Inflammatory macrophage treated with lipopolysaccharide for 4 hours (primary cell): Measurements from ENCODE around the gene FHOD1.
A peak's percentile ranks its signal among the peaks of the same experiment; 100 is the strongest.

ENCODE experiments used
- DNase-seq: peaks from one replicate; pipeline ENCODE4 v3.0.0-alpha.2; 2020

Gene FHOD1

GRCh38 chr16:67188323-67188722, 59.0 kb downstream of the FHOD1 start:
- DNase-seq, result no peak

- DNase-seq, result no peak
Measured at GRCh38 chr16:67187175-67187890, 59.9 kb downstream of the FHOD1 start.

- DNase-seq, result no peak
Measured at GRCh38 chr16:67186550-67186950, 60.7 kb downstream of the FHOD1 start.

GRCh38 chr16:67185651-67186134, 61.6 kb downstream of the FHOD1 start:
- DNase-seq, result no peak

GRCh38 chr16:67184995-67185650, 62.2 kb downstream of the FHOD1 start:
- DNase-seq, result peak; percentile 86

GRCh38 chr16:67184453-67184994, 62.8 kb downstream of the FHOD1 start:
- no peak for DNase-seq

- peak; percentile 97 for DNase-seq
Measured at GRCh38 chr16:67183627-67184452, 63.4 kb downstream of the FHOD1 start, which contains the start of gene MATCAP1. TSS of gene MATCAP1 (minus strand) at chr16:67183963. CDS start at chr16:67180610, 3,353 bp downstream.

GRCh38 chr16:67183284-67183626, 64.0 kb downstream of the FHOD1 start:
- no peak for DNase-seq

- DNase-seq, result peak; percentile 26
Measured at GRCh38 chr16:67182288-67182687, 65.0 kb downstream of the FHOD1 start.

GRCh38 chr16:67181346-67181745, 65.9 kb downstream of the FHOD1 start:
- DNase-seq, result no peak

GRCh38 chr16:67180166-67180565, 67.1 kb downstream of the FHOD1 start:
- no peak for DNase-seq

GRCh38 chr16:67179421-67180080, 67.7 kb downstream of the FHOD1 start:
- no peak for DNase-seq
